IPS-18a (cell line): ENCODE results near the gene TYW5.
"Not testable (repeated sequence)": the region's sequence is repeated elsewhere in the genome, so short reads cannot be mapped to it uniquely, and the experiment has no call there.

Source experiments
- H3K27ac ChIP-seq: one replicate; pipeline ENCODE4 v1.5.1; 2013; ENCODE audit warnings: low read length
- H3K27me3 ChIP-seq: one replicate; pipeline ENCODE4 v1.6.1; 2013; ENCODE audit warnings: mild to moderate bottlenecking, low read length; ENCODE audit not compliant: control insufficient read depth, insufficient read depth
- H3K36me3 ChIP-seq: one replicate; pipeline ENCODE4 v1.6.1; 2013; ENCODE audit warnings: low read depth, low read length; ENCODE audit not compliant: control insufficient read depth
- H3K4me1 ChIP-seq: one replicate; pipeline ENCODE4 v1.6.1; 2013; ENCODE audit warnings: low read depth, low read length; ENCODE audit not compliant: control insufficient read depth
- H3K4me3 ChIP-seq: one replicate; pipeline ENCODE4 v1.5.1; 2013; ENCODE audit warnings: low read length
- H3K9ac ChIP-seq: one replicate; pipeline ENCODE4 v1.6.1; 2013; ENCODE audit warnings: mild to moderate bottlenecking, low read length, moderate library complexity
- H3K9me3 ChIP-seq: one replicate; pipeline ENCODE4 v1.6.1; 2013; ENCODE audit warnings: low read depth, low read length; ENCODE audit not compliant: control insufficient read depth

Gene TYW5

GRCh38 chr2:199912553-199913114 lies 42.7 kb downstream of the TYW5 start:
- Histone ChIP-seq H3K9ac (peak overlapping the region; percentile 95), H3K36me3 (peaks cover 21% of the 10 kb centered on the region), H3K4me3 (peak overlapping the region; percentile 99)
- not testable (repeated sequence) for H3K9me3 ChIP-seq, H3K27ac ChIP-seq, H3K4me1 ChIP-seq, H3K27me3 ChIP-seq

DNA sequence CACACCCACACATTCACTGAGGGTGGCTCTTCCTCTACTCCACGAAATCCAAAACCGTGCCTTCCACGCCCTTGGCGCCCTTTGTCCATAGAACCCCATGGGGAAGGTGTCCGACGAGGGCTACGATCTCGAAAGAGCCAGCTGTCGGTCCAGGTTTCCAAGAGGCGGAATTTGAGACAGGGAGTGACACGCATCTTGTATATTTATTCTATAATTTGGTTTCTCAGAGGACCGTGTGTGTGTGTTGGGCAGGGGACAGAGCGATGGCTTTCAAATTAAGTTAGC lies 43.5 kb downstream of the TYW5 start:
- peaks cover 21% of the 10 kb centered on the region for H3K36me3 ChIP-seq
- peak overlapping the region; percentile 99 for H3K4me3 ChIP-seq
- H3K9ac ChIP-seq, result peak overlapping the region; percentile 95
- peaks cover 2% of the 10 kb centered on the region for H3K9me3 ChIP-seq
- H3K4me1 ChIP-seq, result peaks cover 7% of the 10 kb centered on the region
- peak overlapping the region; percentile 67 for H3K27ac ChIP-seq
- H3K27me3 ChIP-seq, result no peaks in the 10 kb centered on the region

DNA sequence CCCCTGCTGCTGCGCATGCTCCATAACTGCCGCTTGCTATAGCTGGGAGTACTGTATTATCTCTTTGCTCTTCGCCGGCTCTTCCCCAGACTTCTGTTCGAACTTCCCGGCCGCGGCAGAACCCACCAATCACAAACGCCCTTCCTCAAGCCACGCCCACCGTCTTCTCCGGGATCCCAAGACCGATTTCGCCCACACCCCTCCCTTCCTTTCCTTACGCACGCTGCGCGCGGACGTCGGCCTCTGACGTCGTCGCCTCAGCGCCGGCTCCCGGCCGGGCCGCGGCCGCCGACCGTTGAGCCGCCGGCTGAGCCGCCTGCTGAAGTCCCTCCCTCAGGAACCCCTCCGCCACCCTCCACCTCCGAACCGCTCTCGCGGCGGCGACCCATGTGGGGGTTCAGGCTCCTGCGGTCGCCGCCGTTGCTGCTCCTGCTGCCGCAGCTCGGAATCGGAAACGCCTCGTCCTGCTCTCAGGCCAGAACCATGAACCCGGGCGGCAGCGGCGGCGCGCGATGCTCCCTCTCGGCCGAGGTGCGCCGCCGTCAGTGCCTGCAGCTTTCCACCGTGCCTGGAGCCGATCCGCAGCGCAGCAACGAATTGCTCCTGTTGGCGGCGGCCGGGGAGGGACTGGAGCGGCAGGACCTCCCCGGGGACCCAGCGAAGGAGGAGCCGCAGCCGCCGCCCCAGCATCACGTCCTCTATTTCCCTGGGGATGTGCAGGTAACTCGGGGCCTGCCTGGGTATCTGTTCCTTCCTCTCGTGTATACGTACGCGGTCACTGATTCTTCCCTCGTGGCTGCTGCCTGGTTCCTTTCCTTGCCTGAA lies 44.0 kb downstream of the TYW5 start, which contains the start of gene C2orf69:
Gene C2orf69, plus strand, starts transcription at position 242 of the 825 bp plus-strand sequence. Its CDS starts 146 bp downstream, at position 388.
- no peaks in the 10 kb centered on the region for H3K27me3 ChIP-seq
- H3K4me1 ChIP-seq, result peaks cover 7% of the 10 kb centered on the region
- no peaks in the 10 kb centered on the region for H3K9me3 ChIP-seq
- H3K4me3 ChIP-seq, result peak within 1 kb of the TSS; percentile 99
- peak within 1 kb of the TSS; percentile 95 for H3K9ac ChIP-seq
- peaks cover 17% of the 10 kb centered on the region for H3K36me3 ChIP-seq
- peak within 1 kb of the TSS; percentile 69 for H3K27ac ChIP-seq

GRCh38 chr2:199910338-199911051 lies 44.8 kb downstream of the TYW5 start:
- peak overlapping the region; percentile 95 for H3K9ac ChIP-seq

DNA sequence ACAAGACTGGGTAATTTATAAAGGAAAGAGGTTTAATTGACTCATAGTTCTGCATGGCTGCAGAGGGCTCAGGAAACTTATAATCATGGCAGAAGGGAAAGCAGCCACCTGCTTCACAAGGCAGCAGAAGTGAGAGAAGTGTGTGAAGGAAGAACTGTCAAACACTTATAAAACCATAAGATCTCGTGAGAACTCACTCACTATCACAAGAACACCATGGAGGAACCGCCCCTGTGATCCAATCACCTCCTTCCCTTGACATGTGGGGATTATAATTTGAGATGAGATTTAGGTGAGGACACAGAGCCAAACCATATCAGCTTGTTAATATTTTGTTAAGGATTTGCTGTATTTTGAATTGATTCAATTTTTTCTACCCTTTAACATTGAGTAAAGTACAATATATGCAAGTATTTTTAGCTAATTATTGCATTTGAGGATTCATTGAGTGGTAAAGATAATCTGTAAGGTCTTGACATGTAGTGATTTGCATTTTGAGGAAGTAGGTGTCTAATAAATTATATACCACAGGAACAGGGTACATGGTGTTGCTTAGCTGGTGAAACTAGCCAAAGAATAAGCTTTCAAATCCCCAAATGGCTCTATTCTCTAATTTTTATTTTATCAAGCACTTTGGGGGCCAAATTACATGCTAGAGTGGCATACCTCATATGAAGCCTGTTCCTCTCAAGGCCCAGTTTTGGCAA lies 48.1 kb downstream of the TYW5 start:
- Histone ChIP-seq H3K36me3 (no peaks in the 10 kb centered on the region), H3K4me3 (no peak overlapping the region), H3K27ac (no peak overlapping the region), H3K27me3 (no peaks in the 10 kb centered on the region), H3K9ac (no peak overlapping the region), H3K9me3 (no peaks in the 10 kb centered on the region), H3K4me1 (peaks cover 4% of the 10 kb centered on the region)

More at GRCh38 chr2:199910338-199911051, 44.8 kb downstream of the TYW5 start:
- peaks cover 13% of the 10 kb centered on the region for H3K36me3 ChIP-seq
- no peaks in the 10 kb centered on the region for H3K9me3 ChIP-seq
- peak overlapping the region; percentile 99 for H3K4me3 ChIP-seq
- H3K4me1 ChIP-seq, result peaks cover 7% of the 10 kb centered on the region
- peak overlapping the region; percentile 69 for H3K27ac ChIP-seq
- no peaks in the 10 kb centered on the region for H3K27me3 ChIP-seq

DNA sequence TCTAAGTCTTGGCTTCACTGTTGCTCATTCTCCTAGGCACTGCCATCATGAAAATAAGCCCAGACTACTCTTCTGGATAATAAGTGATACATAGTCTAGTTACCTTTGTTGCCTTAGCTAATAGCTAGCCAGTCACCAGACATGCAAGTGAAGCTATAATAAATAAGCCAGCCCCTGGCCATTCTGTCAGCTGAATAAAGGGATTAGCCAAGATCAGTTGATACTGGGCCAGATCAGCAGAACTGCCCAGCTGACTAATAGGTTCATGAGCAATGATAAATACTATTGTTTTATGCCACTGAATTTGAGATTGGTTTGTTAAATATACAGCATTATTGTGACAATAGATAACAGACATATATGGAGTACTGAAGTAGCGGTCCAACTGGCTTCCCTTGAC lies 52.2 kb downstream of the TYW5 start:
- H3K9me3 ChIP-seq, result no peaks in the 10 kb centered on the region
- no peaks in the 10 kb centered on the region for H3K36me3 ChIP-seq
- H3K4me1 ChIP-seq, result no peaks in the 10 kb centered on the region
- H3K27ac ChIP-seq, result no peak overlapping the region
- H3K9ac ChIP-seq, result no peak overlapping the region
- H3K4me3 ChIP-seq, result no peak overlapping the region
- no peaks in the 10 kb centered on the region for H3K27me3 ChIP-seq

DNA sequence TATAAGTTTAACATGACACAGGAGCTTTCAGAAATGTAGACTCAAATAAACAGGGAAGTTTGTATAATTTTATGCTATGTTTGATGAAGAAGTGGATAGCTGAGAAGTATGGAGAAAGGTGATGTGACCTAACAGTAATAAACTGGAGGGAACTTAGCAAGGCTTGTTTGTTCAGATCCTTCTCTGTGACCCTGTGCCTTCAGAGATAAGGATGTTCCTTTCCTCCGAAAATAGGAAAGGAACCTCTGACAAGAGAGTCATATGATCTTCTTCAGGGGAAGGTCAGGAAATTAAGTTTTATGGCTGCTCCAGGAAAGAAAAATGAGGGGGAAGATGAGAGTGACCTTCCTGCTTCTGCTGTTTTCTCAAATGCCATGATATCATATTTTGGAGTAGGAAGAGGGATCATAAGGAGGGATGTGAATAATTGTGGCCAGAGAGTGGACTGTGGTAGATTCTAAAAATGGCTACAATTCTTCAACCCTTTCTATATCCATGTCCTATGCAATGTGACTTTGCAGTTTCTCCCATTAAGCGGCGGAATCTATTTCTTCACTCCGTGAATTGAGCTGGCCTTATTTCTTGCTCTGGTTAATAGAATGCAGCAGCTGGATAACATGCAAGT lies 52.7 kb downstream of the TYW5 start:
- Histone ChIP-seq H3K4me3 (no peak overlapping the region), H3K9me3 (no peaks in the 10 kb centered on the region), H3K36me3 (no peaks in the 10 kb centered on the region), H3K27me3 (no peaks in the 10 kb centered on the region), H3K4me1 (no peaks in the 10 kb centered on the region), H3K9ac (no peak overlapping the region), H3K27ac (no peak overlapping the region)

GRCh38 chr2:199901942-199902341 lies 53.3 kb downstream of the TYW5 start:
- Histone ChIP-seq H3K4me3 (no peak overlapping the region), H3K27me3 (no peaks in the 10 kb centered on the region), H3K9me3 (no peaks in the 10 kb centered on the region), H3K27ac (no peak overlapping the region), H3K36me3 (no peaks in the 10 kb centered on the region), H3K4me1 (no peaks in the 10 kb centered on the region), H3K9ac (no peak overlapping the region)

- no peaks in the 10 kb centered on the region for H3K27me3 ChIP-seq
- H3K4me1 ChIP-seq, result no peaks in the 10 kb centered on the region
- H3K9me3 ChIP-seq, result no peaks in the 10 kb centered on the region
- no peak overlapping the region for H3K4me3 ChIP-seq
- H3K9ac ChIP-seq, result no peak overlapping the region
- H3K27ac ChIP-seq, result no peak overlapping the region
- H3K36me3 ChIP-seq, result no peaks in the 10 kb centered on the region
Observed at GRCh38 chr2:199896617-199897016, 58.7 kb downstream of the TYW5 start.

DNA sequence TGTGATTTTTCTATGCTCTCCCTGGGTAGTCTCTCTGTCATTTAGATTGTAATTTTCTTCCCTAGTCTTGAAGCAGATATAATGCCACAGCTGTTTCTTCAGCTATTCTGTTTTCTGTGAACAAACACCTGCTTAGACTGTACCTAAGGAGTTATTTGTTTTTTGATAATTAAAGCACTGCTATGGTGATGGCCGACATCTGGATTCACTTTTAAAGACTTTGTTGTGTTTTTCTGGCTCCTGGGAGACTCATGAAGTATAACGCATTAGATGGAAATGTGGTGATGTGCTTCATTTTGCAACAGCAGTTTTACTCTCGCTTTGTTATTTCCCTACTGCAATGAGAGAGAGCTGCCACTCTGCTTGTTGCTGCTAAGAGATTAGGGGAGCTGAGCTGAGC lies 59.9 kb downstream of the TYW5 start:
- H3K36me3 ChIP-seq, result no peaks in the 10 kb centered on the region
- no peaks in the 10 kb centered on the region for H3K27me3 ChIP-seq
- no peaks in the 10 kb centered on the region for H3K4me1 ChIP-seq
- no peak overlapping the region for H3K27ac ChIP-seq
- no peak overlapping the region for H3K9ac ChIP-seq
- no peaks in the 10 kb centered on the region for H3K9me3 ChIP-seq
- no peak overlapping the region for H3K4me3 ChIP-seq
